GM21367 (cell line): ENCODE data around the gene DPH1.

Source experiments
- ATAC-seq: cut with Tn5 transposase; IDR thresholded peaks from one replicate; pipeline ENCODE4 v1.9.1; 2021; ENCODE audit not compliant: unreplicated experiment

The DPH1 gene

DNA sequence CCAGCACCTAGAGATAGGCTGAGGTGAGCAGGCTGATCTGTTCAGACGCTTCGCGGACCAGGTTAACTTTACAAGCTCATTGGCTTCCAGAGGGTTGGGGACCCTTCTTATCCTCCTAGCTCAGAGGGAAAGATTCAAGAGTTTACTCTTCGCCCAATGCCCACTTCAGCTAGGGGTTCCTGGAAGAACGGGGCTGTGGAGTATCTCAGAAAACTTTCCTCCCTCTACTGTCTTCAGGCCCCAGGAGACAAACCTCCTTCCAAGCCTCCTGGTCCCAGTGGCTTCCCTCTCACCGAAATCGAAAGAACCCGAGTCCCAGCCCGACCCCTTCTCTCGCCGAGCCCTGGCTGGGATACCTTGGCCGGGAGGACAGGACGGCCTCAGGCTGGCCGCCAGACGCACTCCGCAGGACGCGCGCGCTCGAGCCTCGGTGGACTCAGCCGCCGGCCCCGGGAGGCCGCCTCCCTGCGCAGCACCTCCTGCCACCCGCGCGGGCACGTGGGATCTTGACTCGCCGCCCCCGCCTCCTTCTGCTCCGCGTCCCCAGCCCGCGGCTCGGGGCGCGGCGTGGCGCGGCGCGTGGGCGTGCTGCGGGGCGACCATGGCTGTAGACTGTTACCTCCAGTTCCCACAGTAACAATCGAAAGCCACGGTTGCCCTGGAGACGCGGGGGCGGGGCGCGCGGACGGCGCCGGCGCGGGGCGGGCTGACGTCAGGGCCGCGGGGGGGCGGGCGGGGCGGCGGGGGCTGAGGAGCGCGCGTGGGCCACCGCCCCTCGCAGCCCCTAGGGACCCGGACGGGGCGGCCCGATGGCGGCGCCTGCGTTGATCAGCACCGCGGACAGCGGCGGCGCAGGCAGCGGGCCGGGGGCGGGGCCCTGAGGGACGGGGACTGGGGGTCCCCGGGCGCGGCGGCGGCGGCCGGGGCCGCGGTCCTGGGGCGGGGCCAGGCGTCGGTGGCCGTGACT, 19.7 kb downstream of the DPH1 start:
- no peak for ATAC-seq

GRCh38 chr17:2050300-2051060, 20.5 kb downstream of the DPH1 start:
- ATAC-seq = no peak

DNA sequence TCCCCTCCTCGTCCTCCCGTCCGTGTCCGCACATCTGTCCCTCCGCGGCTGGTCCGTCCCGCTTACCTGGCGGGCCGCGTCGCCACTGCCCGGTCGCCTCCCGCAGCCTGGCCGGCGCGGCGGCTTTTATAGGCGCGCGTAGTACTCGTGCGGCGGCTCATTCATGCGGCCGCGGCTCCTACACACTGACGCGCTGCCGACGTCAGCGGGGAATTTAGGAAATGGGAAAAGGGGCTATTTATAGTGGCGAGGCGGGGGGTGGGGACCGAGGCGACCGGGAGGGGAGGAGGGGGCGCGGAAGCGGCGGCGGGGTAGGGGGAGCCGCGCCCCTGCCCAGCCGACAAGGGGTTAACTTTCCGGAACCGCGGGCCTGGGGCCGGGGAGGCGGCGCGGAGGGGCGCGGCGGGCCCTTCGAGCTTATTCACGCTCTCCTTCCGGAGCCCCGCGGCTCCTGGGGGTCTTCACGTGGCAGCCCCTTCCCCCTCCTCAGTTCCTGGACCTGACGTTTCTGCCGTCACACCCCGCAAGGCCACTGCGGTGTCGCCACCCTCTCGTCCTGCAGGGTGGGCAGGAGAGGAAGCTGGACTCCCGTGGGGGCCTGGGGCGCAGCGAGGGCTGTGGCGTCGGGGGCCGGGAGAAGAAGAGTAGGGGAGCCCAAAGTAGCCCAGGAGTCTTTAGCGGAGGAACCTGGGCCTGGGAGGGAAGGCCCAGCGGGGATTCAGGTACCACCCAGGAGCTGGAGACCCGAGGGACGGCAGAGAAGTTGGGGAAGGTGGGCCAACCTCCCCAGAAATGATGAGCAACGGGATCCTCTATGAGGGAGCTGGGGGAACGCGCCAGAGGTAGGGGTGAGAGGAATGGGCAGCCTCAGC, 21.3 kb downstream of the DPH1 start:
- ATAC-seq = no peak

- no peak for ATAC-seq
Observed at GRCh38 chr17:2051933-2052559, 22.1 kb downstream of the DPH1 start.

- no peak for ATAC-seq
Observed at GRCh38 chr17:2053380-2054261, 23.7 kb downstream of the DPH1 start.

DNA sequence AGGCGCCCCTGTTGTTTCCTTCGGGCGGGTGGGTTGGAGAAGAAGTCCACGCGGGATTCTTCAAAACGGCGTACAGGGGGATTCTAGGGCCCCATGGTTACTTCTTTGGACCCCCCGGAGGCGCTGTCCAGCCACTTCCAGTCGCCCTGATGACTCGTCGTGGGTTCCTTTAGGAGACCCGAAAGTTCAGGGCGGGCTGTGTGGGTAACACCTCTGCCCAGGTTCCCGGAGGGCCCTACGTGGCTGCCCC, 24.2 kb downstream of the DPH1 start:
- ATAC-seq = no peak

DNA sequence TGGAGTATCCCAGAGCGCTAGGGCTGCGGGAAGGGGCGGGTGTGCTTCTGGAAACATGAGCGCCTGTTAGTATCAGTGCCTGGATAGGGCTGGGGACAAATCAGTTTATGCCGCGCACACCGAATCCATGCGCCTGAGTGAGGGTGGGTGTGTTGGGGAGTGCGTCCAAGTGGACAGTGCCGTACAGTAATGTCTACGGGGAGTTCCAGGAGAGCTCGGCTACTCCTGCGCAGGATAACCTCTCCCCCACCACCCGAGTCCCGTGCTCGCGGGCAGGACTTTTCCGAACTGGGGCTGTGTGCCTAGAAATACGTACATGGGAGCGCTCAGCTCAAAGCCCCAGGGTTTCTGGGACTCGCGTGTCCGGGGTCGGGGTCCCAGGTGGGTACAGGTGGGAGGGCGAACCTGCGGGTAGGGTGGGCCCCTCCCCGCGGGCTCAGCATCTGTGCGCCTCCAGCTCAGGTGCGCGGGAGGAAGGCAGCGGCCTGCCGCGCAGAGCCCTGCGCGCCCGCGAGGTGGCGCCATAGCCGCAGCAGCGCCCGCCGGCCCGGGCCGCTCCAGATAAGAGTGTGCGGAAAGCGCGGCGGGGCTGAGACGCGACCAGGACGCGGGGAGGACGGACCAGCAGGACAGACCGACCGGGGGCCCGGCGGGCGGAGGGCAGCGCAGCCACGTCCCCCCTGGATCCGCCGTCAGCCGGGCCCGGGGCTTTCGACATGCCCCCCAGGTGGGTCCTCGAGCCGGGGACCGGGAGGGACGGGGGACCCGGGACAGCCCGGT, 24.7 kb downstream of the DPH1 start, which contains the start of gene HIC1:
Gene HIC1 (plus strand): TSS at position 592 of the 780 bp plus-strand sequence. CDS start 1,588 bp downstream, outside the sequence.
- ATAC-seq = no peak

- ATAC-seq = no peak
Observed at GRCh38 chr17:2055292-2056205, 25.6 kb downstream of the DPH1 start.

GRCh38 chr17:2056206-2057174, 26.5 kb downstream of the DPH1 start:
- no peak for ATAC-seq

GRCh38 chr17:2057175-2057759, 27.3 kb downstream of the DPH1 start:
- no peak for ATAC-seq

- ATAC-seq = no peak
Observed at GRCh38 chr17:2057760-2058585, 28.0 kb downstream of the DPH1 start.

DNA sequence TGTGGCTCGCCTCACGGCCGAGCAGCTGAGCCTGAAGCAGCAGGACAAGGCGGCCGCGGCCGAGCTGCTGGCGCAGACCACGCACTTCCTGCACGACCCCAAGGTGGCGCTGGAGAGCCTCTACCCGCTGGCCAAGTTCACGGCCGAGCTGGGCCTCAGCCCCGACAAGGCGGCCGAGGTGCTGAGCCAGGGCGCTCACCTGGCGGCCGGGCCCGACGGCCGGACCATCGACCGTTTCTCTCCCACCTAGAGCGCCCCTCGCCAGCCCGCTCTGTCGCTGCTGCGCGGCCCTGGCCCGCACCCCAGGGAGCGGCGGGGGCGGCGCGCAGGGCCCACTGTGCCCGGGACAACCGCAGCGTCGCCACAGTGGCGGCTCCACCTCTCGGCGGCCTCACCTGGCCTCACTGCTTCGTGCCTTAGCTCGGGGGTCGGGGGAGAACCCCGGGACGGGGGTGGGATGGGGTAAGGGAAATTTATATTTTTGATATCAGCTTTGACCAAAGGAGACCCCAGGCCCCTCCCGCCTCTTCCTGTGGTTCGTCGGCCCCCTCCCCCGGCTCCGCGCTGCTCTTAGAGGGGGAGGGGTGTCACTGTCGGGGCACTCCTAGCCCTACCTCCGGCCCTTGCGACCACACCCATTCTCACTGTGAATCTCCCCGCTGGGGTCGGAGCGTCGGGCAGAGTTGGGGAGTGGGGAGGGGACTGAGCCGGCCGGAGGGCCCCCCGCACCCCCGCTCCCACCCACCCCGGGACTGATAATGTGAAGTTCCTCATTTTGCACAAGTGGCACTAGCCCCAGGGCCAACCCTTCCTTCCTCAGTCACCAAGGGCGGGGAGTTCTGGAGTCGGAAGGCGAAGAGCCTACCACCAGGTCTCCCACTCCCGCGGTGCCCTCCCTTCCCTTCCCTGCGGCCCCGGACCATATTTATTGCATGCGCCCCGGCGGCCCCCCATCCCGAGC, 28.9 kb downstream of the DPH1 start:
- ATAC-seq = no peak

- no peak for ATAC-seq
Observed at GRCh38 chr17:2059547-2060384, 29.8 kb downstream of the DPH1 start.

DNA sequence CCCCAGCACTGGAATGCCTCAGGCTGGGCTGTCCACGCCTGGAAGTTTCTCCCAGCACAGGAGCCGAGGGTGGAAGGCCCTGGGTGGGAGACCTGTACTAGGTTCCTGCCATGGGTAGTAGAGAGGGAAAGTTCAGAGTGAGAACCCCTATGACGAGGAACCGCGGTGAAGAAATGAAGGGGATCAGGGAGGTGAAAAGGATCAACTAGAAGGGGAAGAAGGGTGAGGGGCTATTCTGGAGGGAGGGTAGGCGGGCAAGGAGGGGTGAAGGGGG, 30.4 kb downstream of the DPH1 start:
- ATAC-seq = no peak
